ENCODE data around the gene COPB1.

Gene COPB1

DNA sequence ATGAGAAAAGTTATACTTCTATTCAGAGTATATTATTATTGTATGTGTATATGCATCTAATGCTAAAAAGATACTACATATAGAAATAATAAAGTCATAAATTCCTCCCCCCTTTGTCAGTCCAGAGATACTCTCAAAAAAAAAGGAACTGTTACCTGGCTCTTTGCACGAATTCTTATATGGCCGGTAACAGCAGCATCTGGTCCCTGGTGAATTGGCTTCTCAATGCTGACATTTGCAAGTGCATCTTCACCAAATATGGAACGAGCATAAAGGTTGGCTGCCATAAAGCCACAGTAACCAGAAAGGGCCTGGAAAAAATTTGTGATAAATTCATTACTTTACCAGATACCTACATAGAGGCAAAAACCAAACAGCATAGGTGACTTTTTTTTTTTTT is 41.2 kb downstream of the COPB1 start:
- TF ChIP-seq, protein P1, sequence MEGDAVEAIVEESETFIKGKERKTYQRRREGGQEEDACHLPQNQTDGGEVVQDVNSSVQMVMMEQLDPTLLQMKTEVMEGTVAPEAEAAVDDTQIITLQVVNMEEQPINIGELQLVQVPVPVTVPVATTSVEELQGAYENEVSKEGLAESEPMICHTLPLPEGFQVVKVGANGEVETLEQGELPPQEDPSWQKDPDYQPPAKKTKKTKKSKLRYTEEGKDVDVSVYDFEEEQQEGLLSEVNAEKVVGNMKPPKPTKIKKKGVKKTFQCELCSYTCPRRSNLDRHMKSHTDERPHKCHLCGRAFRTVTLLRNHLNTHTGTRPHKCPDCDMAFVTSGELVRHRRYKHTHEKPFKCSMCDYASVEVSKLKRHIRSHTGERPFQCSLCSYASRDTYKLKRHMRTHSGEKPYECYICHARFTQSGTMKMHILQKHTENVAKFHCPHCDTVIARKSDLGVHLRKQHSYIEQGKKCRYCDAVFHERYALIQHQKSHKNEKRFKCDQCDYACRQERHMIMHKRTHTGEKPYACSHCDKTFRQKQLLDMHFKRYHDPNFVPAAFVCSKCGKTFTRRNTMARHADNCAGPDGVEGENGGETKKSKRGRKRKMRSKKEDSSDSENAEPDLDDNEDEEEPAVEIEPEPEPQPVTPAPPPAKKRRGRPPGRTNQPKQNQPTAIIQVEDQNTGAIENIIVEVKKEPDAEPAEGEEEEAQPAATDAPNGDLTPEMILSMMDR (IDR thresholded peaks at IDR 0.05): no peak

DNA sequence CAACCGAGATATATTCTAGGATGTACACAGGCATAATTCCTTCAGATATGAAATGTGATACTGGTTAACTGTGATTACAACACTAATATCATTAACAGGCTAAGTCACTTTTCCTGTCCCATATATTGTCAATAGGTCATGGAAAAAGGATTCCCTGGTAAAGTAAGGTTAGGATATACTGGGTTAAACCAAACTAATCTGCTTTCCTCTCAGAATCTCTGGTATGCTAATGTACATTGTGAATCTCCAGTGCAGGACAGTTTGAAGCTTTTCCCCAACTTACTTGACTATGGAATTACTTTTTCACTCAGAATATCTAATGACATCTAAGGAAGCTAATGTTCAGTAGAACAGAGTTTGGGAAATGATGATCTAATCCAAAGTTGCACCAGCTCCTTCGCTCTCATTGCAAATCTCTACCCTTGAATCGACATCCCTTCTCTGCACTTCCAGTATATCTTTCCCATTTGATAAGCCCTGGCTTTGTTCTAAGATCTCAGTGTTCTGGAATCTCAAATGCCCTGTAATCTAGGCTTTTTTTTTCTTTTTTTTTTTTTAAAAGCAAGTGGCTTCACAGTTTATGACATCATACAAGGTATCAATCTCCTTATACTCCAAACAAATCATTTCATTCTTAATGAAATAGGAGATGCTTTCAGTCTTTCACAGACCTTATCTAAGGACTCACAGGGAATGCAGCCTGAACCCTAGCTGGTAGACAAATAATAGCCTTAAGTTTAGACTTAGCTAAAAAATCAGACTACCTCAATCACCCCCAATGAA is 43.8 kb downstream of the COPB1 start:
- TF ChIP-seq, protein P1 (IDR thresholded peaks at IDR 0.05): no peak

DNA sequence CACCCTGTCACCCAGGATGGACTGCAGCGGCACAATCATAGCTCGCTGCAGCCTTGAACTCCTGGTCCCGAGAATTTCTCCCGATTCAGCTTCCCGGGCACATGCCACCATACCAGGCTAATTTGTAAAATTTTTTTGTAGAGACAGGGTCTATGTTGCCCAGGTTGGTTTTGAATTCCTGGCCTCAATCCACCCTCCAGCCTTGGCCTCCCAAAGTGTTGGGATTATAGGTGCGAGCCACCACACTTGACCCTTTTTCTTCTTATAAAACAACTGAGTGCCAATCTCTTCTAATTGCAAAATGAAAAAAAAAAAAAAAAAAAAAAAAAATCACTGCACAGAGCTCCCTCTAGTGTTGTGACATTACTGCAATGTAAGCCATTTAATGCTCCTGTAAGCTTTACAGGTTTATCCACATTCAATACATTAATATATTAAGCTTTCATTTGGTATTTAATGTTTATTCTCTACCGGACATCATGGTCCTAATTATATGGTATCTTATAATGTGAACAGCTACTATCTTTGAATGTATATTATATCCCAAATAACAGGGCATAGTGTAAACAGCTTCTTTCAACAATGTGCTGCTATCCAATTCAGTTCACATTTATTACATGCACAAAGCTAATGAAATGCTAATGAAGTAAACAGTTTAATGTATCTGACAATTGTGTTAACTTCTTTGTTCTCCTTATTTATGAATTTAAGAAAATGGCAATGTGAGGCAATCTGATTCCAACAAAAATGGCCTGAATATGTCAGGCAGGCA is 44.6 kb downstream of the COPB1 start:
- TF ChIP-seq, protein P1 (IDR thresholded peaks at IDR 0.05): peak; percentile 82

DNA sequence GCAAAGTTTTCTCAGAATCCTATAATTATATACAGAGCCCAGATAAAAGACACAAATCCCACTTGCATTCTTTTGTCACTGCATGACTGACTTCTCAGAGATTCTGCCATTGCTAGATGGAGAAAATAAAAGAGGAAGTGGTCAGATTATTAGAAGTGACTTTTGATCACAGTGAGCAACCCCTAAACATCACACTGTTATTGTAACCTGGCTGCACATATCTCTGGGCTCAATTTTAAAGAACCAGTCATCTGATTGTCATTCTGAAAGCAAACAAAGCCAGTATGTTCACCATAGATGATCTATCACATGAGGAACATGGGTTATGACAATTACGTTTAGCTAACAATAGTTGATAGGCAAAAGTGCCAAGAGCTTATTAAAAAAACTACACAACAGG is 47.8 kb downstream of the COPB1 start:
- TF ChIP-seq, protein P1 (IDR thresholded peaks at IDR 0.05): no peak

DNA sequence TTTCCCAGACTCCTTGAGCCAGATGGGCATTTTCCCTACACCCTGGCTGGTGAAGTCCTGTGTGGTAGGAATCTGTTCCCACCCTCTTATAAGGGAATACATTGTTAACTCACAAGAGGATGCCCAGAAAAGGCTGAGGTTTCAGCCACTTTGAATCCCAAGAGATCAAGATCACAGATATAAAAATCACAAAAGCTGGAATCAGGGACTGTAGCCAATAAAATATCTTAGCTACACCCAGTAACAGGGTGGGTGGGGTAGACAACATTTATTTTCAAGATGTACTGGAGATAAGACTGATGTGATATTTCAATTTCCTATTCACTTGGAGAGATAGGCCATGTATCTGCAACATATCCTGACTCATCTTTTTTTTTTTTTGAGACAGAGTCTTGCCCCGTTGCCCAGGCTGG is 50.3 kb downstream of the COPB1 start:
- TF ChIP-seq, protein P1 (IDR thresholded peaks at IDR 0.05): no peak

DNA sequence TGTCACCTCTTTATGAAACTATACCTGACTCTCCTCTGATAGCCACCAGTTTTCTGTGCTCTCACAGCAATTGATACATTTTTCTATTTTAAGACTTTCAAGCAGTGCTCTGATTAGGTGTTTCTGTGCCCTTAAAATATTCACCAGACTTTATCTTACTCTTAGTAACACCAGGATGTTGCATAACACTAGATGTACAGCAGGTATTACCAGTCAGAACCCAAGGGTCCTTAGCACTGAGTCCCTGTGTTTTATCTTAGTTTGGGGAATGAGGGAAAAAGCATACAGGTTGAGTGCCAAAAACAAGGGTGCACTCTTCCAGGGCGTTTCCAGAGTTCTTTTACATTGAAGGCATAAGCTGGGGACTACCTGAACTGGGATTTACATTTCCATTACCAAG is 51.4 kb downstream of the COPB1 start:
- TF ChIP-seq, protein P1 (IDR thresholded peaks at IDR 0.05): no peak

DNA sequence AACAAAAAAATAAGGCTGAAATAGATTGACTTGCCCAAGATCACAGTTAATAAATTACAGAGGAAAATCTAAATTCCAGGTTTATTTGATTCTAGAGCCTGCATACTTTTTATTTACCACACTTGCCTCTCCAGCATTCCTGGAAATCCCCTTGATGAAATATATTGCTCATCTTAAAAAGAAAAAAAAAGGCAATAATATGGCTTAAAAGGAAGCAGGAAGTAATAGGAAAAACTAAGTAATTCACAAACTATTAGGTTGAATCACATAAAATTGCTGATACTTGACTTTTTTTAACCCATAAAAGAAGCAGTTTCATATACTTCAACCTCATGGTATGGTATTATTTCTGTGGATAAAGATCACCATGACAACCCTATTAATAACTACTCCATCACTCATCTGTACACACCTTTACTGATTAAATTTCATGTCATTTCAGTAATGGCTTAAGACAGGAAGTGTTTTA is 52.9 kb downstream of the COPB1 start:
- TF ChIP-seq, protein P1 (IDR thresholded peaks at IDR 0.05): no peak
